Measurements from ENCODE around the gene EPB41. TPM values are rescaled to one million over a fixed set of nuclear protein-coding genes. Genes with fewer than 3 reads are reported as not detected.
"Not testable (repeated sequence)": the region's sequence is repeated elsewhere in the genome, so short reads cannot be mapped to it uniquely, and the experiment has no call there.

The EPB41 gene
- total RNA-seq, 1 experiment from 2014 or later = 20.5 TPM

DNA sequence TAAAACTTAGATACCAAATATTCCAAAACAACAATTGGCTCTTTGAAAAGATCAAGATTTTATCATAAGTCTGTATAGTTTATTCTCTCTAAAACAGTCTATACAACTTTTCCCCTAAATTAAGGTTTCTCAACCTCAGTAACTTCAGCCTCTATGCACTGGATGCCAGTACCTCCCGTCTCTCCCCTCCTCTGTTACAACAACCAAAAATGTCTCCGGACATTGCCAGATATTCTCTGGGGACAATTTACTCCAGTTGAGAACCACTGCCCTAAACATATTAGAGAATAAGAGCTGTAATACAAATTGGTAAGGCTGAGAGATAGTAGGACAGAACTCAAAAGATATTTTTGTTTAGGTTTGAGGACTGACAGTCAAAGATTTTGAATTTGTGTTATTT lies 137.7 kb downstream of the EPB41 start:
- DNase-seq (ENCODE audit: low spot score) = no peak

DNA sequence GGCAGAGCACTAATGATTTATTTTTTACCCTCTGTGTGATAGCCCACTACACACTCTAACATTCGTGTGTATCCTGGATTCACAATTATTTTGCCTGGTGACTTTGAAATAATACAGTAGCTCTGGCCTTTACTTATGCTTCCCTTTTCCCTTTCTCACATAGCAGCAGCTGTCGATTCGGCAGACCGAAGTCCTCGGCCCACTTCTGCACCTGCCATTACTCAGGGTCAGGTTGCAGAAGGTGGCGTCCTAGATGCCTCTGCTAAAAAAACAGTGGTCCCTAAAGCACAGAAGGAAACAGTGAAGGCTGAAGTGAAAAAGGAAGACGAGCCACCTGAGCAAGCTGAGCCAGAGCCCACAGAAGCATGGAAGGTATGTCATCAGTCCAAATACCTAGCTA lies 138.6 kb downstream of the EPB41 start:
- no peak for DNase-seq (ENCODE audit: low spot score)

DNA sequence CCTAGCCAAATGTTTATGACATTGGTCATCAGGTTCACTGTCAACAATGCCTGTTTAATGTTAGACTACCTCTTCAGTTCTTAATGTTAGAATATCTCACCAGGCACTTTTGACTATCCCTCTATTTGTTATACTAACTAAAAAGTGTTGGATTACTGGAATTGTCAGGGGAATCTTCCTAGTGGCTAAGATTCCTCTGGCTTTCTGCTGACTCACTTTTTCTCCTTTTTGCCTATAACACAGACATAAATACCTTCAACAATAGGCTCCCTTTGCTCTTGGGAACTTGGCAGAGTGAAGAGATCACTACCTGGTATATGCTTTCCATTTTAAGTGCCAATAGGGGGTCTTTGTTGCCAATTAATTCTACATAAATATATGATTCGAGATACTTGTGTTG lies 140.8 kb downstream of the EPB41 start:
- no peak for DNase-seq (ENCODE audit: low spot score)

DNA sequence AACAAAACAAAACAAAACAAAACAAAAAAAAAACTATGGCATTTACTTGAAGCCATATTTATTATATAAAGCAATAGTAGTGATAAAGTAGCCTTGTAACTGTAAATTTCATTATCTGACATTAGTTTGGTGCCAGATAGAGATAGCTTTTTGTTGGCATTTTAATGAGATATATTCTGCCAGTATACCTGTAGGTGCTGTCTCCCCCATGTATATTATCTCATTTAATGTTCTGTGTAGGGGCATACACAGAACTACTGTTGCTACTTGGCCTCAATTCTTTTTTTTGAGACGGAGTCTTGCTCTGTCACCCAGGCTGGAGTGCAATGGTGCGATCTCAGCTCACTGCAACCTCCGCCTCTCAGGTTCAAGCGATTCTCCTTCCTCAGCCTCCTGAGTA lies 141.9 kb downstream of the EPB41 start:
- no peak for DNase-seq (ENCODE audit: low spot score)

DNA sequence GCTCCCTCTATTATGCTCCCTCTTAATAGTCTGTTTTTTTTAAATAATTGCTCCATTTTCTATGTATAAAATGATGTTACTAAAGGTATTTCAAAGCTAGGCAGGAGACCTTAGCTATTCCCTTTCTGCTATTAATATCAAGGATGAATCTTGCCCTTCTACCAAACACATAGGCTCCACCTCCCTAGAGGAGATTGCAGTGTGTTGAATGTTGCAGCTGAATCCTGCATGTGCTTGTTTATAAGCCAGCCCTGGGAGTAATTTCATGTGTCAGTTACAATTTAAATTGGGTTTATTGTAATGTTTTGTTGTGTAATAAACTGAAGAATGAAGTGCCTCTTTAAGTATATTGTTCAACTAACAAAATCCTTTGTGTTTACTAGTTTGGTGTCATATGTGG lies 143.3 kb downstream of the EPB41 start:
- DNase-seq (ENCODE audit: low spot score) = no peak

DNA sequence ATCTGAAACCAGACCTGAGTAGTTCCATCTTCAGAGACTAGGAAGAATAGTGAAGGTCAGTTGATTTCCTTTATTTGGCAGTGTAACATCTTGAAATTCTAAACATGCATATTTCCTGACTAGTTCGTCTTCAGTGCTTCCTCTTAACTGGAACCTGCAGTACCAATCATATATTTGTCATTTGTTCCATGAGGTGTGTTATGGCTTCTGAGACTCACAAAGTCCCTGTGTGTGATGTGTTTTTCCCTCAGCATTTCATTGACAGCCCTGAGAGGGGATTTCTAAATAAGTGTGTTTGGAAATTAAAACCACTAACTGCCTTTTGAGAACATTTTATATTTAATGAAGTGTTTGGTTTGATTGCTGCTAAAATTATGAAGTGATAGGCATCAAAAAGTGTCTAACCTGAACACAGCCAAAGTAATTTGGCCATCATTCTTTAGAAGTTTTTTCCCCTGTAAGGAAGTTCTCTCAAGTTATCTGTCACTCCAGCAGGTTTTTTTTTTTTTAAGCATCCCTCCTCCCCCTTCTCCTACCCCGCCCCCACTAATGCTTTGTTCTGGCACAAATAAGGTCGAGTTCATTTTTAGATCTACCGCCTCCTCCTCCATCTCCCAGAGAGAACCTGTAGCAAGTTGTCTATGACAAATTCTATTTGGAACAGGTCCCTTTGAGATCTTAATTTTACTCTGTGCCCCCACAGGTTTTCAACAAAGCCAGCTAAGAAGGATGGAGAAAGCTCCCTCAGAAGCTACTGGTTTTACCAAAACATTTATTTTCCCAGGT lies 148.0 kb downstream of the EPB41 start:
- DNase-seq (ENCODE audit: low spot score) = no peak

DNA sequence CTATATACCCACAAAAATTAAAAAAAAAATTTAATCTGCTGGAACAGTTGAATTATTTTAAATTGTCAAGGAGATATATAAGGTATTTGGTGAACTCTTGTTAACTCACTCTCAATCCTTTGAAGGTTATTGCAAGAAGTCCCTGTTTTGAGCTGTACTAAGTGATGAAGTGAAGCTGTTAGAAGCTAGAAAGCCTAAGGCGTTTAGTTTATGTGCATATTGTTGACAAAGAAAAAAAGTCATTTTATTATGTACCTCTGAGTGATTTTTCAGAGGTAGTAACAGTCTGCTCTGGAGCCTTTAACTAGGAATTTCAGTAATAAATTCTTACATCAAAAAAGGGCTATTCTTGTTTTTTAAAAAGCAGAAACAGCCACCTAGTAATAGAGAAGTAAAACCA lies 149.7 kb downstream of the EPB41 start:
- DNase-seq (ENCODE audit: low spot score) = no peak

DNA sequence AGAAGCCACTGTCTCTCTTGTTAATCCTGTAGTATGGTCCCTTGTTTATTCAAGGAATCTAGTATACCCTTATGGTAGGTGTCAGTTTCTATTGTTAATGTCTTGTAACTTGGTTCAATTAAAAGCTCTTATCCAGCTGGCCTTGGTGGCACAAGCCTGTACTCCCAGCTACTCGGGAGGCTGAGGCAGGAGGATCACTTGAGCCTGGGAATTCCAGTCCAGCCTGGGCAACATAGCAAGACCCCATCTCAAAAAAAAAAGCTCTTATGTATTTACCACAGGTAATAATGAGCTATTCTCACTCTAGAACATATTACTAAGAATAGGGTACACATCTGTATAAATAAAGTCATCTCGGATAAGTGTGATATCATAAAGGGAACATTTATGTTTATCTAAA lies 162.8 kb downstream of the EPB41 start:
- DNase-seq (ENCODE audit: low spot score) = no peak

DNA sequence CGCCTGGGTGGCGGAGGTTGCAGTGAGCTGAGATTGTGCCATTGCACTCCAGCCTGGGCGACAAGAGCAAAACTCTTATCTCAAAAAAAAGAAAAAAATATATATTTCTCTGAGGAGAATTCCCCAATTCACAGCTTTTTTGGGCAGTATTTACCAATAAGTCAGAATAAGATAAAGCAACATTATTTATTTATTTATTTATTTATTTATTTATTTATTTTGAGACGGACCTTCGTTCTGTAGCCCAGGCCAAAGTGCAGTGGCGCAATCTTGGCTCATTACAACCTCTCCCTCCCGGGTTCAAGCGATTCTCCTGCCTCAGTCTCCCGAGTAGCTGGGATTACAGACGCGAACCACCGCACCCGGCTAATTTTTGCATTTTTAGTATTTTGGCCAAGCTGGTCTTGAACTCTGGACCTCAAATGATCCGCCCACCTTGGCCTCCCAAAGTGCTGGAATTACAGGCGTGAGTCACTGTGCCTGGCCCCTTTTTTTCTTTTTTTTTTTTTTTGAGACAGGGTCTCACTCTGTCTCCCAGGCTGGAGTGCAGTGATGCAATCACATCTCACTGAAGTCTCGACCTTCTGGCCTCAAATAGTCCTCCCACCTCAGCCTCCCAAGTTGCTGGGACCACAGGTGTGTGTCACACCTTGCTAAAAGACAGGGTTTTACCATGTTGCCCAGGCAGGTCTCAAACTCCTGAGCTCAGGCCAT lies 165.7 kb downstream of the EPB41 start:
- not testable (repeated sequence) for DNase-seq (ENCODE audit: low spot score)

DNA sequence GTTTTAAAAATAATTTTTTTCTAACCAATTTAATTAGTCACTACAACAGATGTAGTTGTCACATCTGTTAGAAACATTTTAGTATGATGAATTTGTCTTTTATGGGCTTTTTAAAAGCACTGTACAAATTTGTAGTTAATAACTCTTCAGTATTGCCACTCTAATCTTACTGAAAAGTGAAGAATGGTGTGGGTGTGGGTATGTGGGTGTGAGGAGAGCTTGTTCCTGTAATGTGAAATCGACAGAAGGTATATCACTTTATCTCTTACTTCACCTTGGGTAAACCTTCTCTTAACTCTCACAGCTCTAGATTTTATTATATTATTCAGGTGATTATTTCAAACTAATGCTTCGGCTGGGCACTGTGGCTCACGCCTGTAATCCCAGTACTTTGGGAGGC lies 166.8 kb downstream of the EPB41 start:
- DNase-seq (ENCODE audit: low spot score) = no peak

DNA sequence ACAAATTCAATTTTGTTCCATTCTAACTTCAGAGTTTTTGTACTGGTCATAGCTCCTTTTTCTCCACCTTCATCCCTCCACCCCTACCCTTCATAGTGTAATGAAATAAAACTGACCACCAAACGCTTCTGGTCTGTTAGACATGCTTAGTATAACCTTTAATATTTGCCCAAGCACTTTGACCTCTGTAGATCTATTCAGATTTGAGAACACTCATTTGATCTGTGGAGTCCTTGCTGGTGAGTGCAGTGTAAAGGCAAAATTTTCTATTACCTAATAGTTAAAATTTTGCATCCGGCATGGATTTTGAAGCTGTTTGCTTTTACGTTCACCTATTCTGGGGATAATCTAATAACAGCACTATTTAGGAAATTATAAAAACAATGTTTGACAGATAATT lies 168.2 kb downstream of the EPB41 start:
- DNase-seq (ENCODE audit: low spot score) = no peak

DNA sequence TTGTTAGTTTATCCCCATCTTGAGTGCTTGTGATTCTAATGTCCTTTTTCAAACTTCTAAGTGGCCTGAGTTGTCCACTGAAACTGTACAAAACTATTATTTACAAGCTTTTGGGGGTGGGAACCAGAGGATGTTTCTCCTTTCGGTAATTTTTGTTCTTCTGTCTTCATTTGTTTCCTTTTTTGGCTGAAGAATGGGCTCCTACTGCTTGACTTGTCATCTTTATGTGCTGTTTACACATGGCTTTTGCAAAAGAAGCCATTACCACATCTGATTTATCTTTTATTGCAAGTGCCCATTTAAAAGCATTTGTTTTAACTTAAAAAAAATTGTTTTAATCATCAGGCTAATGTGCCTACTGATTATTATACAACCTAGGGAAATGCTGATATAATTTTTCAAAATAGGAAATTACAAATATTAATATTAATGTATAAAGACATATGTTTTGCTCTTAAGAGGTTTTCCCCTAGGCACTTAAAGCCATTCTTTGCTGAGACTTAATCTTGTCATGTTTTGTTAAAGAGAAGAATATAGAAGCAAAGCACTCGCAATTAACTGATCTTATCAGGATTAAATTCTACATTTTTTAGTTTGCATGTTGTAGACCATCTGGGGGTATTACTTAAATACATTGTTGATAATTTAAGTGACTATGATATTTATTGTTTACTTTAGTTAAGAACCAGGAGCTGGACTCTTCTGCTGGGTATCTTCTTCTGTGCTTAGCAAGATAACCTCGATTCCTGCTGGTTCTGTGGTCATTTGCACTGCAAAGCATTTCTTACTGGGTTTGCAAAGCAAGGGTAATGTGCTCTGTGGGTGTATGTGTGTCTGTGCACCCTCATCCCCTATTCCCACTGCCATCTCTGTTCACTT lies 169.2 kb downstream of the EPB41 start:
- no peak for DNase-seq (ENCODE audit: low spot score)

DNA sequence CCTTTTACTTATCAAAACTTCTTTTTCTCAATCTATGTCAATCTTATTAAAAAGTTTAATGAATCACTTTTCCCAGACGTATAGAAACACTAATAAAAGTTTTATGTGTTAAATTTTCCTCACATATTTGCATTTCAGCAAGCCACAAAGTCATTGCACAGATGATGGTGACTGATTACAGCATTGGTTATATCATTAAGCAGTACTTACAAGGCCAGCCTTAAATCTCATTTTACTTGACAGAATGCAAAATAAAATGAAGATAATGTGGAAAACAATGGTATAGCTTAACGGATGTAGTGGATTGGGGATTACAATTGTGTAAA lies 169.8 kb downstream of the EPB41 start:
- no peak for DNase-seq (ENCODE audit: low spot score)

DNA sequence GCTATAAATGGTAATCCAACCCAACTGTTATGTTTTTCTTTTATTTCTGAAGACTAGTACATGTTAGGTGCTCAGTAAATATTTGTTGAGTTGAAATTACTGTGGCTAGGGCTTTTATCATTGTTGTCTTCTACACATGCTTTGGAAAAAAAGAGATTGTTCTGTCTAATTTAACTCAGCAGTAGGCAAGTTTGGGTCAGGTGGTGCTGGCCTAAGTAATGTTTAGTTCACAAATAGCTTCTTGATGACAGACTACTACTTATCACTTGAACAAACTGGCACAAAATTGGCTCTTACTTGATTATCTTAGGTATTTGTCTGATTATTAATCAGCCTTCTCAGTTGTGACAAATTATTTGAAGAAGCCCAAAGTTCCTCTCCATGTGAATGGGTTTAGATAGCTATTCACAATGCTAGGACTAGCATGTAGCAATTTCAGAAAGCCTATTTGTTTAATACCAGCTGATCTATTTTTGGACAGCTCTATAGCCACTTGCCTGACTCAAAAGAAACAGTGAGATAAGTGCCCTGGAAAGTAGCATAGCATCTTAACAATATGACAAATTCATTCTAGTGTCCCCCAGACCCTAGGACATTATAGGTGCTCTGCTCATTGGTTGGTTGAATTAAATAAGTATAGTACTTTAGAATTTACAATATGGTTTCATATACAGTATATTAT lies 176.7 kb downstream of the EPB41 start:
- DNase-seq (ENCODE audit: low spot score) = no peak

DNA sequence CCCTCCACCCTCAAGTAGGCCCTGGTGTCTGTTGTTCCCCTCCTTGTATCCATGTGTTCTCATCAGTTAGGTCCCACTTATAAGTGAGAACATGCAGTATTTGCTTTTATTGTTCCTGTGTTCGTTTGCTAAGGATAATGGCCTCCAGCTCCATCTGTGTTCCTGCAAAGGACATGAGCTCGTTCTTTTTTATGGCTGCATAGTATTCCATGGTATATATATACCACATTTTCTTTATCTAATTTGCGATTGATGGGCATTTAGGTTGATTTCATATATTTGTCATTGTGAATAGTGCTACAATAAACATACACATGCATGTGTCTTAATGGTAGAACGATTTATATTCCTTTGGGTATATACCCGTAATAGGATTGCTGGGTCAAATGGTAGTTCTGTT lies 178.3 kb downstream of the EPB41 start:
- not testable (repeated sequence) for DNase-seq (ENCODE audit: low spot score)

DNA sequence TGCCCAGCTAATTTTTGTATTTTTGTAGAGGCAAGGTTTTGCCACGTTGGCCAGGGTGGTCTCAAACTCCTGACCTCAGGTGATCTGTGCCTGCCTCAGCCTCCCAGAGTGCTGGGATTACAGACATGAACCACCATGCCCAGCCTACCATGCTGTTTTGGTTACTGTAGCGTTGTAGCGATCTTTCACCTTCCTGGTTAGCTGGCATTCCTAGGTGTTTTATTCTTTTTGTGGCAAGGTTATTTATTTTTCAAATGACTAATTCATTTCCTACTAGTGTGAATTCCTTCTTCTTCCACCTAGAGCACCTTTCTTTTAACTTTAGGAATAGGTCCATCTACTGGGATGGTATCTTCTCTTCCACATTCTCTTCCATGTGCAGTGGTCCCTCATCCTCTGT lies 180.1 kb downstream of the EPB41 start:
- no peak for DNase-seq (ENCODE audit: low spot score)

DNA sequence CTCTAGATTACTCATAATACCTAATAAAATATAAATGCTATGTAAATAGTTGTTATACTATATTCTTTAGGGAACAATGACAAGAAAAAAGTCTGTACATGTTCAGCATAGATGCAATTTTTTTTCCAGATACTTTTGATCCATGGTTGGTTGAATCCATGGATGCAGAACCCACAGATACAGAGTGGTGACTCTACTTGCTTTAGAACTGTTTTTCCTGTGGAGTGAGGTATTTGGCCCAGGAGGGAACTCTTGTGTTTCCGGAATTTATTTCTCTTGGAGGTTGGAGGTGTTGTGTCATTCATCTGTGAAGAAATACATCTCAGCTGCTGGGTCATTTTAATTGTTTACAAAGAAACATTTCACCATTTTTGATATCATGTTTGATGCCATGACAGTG lies 180.6 kb downstream of the EPB41 start:
- no peak for DNase-seq (ENCODE audit: low spot score)

DNA sequence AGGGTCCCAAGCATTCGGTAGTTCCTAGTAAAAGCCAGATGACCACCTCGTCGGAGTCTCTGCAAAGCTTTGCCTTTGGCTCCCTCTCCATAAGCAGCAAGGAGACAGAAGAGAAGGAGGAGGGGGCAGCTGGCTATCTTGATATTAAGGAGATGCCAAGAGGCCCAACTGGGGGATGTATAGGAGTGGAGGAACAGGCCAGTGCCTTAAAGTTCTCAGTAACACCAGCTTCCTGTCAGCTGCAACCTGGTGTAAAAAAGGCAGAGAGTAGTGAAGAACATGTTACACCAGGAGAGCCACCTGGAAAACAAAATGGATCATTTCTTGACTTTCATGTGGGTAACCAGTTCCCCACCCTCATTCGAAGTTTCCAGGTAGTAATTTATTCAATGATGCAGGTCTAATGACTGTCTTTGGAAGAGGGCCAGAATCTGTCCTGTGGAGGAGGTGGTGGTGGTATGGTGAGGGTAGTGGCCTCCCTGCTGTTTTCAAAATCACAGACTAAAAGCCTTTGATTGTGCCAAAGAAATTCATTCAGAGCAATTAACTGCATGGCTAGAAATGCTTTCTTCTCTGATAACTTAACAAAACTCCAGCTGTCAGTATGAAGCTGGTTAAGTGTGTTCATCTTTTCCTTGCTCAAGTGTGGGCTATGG lies 182.0 kb downstream of the EPB41 start:
- no peak for DNase-seq (ENCODE audit: low spot score)

DNA sequence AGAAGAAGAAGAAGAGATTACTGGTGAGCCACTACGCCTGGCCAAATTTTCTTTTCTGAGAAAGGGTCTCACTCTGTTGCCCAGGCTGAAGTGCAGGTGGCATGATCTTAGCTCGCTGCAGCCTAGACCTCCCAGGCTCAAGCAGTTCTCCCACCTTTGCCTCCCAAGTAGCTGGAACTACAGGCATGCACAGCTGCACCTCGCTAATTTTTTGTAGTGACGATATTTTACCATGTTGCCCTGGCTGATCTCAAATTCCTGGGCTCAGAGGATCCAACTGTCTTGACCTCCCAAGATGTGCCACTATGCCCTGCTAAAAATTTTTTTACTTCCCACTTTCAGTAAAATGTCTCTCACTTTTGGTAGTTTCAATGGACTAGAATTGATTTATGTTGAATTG lies 184.9 kb downstream of the EPB41 start:
- DNase-seq (ENCODE audit: low spot score) = no peak

DNA sequence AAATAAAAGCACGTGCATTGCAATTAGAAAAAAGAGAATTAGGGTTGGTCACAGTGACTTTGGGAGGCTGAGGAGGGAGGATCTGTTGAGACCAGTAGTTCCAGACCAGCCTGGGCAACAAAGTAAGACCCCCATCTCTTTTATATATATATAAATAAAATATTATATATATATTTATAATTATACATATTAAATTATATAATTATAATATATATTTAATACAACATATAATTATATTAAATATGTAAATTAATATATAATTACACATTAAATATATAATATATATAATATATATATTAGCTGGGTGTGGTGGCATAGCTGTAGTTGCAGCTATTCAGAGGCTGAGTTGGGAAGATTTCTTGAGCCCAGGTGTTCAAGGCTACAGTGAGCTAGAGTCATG lies 186.1 kb downstream of the EPB41 start:
- no peak for DNase-seq (ENCODE audit: low spot score)

DNA sequence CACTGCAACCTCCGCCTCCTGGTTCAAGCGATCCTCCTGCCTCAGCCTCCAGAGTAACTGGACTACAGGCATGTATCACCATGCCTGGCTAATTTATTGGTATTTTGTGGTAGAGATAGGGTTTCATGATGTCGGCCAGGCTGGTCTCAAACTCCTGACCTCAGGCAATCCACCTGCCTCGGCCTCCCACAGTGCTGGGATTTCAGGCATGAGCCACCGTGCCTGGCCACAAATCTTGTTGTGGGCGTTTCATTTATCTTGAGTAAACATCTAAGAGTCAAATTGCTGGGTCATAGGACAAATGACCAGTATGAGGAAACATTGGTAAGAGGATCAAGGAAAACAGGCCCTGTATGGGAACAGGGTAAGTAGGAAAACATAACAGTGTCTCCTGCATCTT lies 191.5 kb downstream of the EPB41 start:
- peak; percentile 10 for DNase-seq (ENCODE audit: low spot score)

DNA sequence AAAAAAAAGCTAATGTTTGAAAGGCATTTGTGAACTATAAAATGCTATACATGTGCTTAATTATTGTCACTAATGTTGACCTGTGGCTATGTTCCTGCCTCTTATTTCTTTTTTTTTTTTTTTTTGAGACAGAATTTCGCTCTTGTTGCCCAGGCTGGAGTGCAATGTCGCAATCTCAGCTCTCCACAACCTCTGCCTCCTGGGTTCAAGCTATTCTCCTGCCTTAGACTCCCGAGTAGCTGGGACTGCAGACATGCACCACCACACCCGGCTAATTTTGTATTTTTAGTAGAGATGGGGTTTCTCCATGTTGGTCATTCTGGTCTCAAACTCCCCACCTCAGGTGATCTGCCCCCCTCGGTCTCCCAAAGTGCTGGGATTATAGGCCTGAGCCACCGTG lies 193.7 kb downstream of the EPB41 start:
- DNase-seq (ENCODE audit: low spot score) = not testable (repeated sequence)

All from A172 (cell line).